MM.1S (cell line): ENCODE results near the gene PIGR.

ENCODE experiments used
- CTCF ChIP-seq: fragments of 300-600 bp; sonication (generic); IDR thresholded peaks from 2 replicates; pipeline ENCODE4 v1.5.1; 2016; ENCODE audit warnings: antibody characterized with exemption, low read length, mixed read lengths
- EZH2phosphoT487 ChIP-seq: fragments of 300-600 bp; sonication (generic); IDR thresholded peaks from 2 replicates; pipeline ENCODE4 v1.6.1; 2018; ENCODE audit warnings: antibody characterized with exemption, low read length

- TF ChIP-seq EZH2phosphoT487, result no peak
- no peak for TF ChIP-seq CTCF
Observed at GRCh38 chr1:206986885-206987284, 40.6 kb upstream of the PIGR start.
